ENCODE measurements around the gene BRD3OS. TPM values are rescaled to one million over a fixed set of nuclear protein-coding genes. Genes with fewer than 3 reads are reported as not detected.

The BRD3OS gene
- total and polyA plus RNA-seq, 2 of the 13 experiments (the other 11 are each of a cell fraction or from before 2014, with no cell fraction given): 4.9 to 5.7 TPM

DNA sequence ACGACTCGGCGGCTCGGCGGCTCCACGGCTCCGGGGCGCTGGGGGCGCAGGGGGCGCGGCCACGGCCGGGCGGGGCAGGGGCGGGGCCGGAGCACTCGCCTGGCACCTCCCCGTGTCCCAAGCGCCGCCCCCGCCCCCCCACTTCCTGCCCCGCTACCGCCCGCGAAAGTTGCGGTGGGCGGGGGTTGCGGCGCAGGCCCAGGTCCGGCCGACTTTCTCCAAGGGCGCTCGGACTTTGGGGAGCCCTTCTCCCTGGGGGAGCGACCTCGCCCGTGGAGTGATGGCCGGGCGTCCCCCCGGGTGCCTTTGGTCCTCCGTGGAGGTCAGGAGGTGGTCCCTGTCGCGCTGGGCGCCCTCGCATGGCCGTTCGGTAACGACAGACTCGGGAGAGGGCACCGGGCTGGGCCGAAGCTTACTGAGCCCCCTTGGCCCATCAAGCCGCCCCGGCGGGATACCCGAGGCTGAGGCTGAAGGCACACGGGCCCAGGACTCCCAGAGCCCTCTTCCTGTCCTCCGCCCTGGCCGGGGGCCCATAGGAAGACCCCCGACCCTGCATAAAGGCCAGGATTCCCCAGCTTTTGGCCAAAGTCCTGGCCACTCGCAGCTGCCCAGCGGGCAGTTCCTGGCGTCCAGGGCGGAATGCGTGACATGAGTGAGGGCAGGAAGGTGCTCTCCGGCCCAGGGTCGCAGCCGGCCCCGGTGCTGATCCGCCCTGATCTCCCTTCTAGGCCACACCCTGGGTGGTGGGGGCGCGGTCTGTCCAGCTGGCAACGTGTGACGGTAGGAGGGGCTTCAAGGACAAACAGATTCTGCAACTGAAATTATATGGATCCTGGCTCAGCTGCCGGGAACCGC, 32.3 kb upstream of the BRD3OS start (continued):
- TF ChIP-seq PHB2 (IDR thresholded peaks at IDR 0.05; ENCODE audit: partially characterized antibody) (no peak), ZNF17 (CRISPR knock-in tag; IDR thresholded peaks at IDR 0.05) (no peak), ZSCAN31 (CRISPR knock-in tag; IDR thresholded peaks at IDR 0.05; ENCODE audit: low read depth) (peak; percentile 30; the same call in 1 of the 2 replicates), HNRNPL (IDR thresholded peaks at IDR 0.05; ENCODE audit: low read depth, low read length) (peak; percentile 76), ZMYM4 (CRISPR knock-in tag; IDR thresholded peaks at IDR 0.05) (peak; percentile 58; the same call in 1 of the 2 replicates), KMT2A (CRISPR knock-in tag; IDR thresholded peaks at IDR 0.05) (no peak), ZNF12 (CRISPR knock-in tag; IDR thresholded peaks at IDR 0.05) (no peak), ZNF224 (CRISPR knock-in tag; IDR thresholded peaks at IDR 0.05) (0 out of 2 replicates have a peak, but pooled peaks have one; percentile 27), GATA4 (IDR thresholded peaks at IDR 0.05; ENCODE audit: borderline replicate concordance, low read depth) (no peak), JDP2 (CRISPR knock-in tag; IDR thresholded peaks at IDR 0.05; ENCODE audit: borderline replicate concordance) (no peak), SATB2 (CRISPR knock-in tag; IDR thresholded peaks at IDR 0.05) (no peak), ESRRA (CRISPR knock-in tag; IDR thresholded peaks at IDR 0.05; ENCODE audit: low read depth) (peak; percentile 40), NFATC3 (CRISPR knock-in tag; IDR thresholded peaks at IDR 0.05) (peak; percentile 47; the same call in 1 of the 2 replicates), FOXC1 (CRISPR knock-in tag; IDR thresholded peaks at IDR 0.05; ENCODE audit: borderline replicate concordance) (peak; percentile 88; the same call in 1 of the 2 replicates)
- TF ChIP-seq, protein P1, sequence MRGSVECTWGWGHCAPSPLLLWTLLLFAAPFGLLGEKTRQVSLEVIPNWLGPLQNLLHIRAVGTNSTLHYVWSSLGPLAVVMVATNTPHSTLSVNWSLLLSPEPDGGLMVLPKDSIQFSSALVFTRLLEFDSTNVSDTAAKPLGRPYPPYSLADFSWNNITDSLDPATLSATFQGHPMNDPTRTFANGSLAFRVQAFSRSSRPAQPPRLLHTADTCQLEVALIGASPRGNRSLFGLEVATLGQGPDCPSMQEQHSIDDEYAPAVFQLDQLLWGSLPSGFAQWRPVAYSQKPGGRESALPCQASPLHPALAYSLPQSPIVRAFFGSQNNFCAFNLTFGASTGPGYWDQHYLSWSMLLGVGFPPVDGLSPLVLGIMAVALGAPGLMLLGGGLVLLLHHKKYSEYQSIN (CRISPR knock-in tag; IDR thresholded peaks at IDR 0.05; ENCODE audit: borderline replicate concordance): no peak
- TF ChIP-seq, protein P2, sequence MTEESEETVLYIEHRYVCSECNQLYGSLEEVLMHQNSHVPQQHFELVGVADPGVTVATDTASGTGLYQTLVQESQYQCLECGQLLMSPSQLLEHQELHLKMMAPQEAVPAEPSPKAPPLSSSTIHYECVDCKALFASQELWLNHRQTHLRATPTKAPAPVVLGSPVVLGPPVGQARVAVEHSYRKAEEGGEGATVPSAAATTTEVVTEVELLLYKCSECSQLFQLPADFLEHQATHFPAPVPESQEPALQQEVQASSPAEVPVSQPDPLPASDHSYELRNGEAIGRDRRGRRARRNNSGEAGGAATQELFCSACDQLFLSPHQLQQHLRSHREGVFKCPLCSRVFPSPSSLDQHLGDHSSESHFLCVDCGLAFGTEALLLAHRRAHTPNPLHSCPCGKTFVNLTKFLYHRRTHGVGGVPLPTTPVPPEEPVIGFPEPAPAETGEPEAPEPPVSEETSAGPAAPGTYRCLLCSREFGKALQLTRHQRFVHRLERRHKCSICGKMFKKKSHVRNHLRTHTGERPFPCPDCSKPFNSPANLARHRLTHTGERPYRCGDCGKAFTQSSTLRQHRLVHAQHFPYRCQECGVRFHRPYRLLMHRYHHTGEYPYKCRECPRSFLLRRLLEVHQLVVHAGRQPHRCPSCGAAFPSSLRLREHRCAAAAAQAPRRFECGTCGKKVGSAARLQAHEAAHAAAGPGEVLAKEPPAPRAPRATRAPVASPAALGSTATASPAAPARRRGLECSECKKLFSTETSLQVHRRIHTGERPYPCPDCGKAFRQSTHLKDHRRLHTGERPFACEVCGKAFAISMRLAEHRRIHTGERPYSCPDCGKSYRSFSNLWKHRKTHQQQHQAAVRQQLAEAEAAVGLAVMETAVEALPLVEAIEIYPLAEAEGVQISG (CRISPR knock-in tag; IDR thresholded peaks at IDR 0.05): no peak
- TF ChIP-seq, protein P3, sequence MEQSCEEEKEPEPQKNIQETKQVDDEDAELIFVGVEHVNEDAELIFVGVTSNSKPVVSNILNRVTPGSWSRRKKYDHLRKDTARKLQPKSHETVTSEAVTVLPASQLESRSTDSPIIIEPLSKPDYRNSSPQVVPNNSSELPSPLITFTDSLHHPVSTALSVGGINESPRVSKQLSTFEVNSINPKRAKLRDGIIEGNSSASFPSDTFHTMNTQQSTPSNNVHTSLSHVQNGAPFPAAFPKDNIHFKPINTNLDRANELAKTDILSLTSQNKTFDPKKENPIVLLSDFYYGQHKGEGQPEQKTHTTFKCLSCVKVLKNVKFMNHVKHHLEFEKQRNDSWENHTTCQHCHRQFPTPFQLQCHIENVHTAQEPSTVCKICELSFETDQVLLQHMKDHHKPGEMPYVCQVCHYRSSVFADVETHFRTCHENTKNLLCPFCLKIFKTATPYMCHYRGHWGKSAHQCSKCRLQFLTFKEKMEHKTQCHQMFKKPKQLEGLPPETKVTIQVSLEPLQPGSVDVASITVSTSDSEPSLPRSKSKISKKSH (CRISPR knock-in tag; IDR thresholded peaks at IDR 0.05; ENCODE audit: borderline replicate concordance): peak; percentile 59; the same call in 1 of the 2 replicates
- TF ChIP-seq, protein P4, sequence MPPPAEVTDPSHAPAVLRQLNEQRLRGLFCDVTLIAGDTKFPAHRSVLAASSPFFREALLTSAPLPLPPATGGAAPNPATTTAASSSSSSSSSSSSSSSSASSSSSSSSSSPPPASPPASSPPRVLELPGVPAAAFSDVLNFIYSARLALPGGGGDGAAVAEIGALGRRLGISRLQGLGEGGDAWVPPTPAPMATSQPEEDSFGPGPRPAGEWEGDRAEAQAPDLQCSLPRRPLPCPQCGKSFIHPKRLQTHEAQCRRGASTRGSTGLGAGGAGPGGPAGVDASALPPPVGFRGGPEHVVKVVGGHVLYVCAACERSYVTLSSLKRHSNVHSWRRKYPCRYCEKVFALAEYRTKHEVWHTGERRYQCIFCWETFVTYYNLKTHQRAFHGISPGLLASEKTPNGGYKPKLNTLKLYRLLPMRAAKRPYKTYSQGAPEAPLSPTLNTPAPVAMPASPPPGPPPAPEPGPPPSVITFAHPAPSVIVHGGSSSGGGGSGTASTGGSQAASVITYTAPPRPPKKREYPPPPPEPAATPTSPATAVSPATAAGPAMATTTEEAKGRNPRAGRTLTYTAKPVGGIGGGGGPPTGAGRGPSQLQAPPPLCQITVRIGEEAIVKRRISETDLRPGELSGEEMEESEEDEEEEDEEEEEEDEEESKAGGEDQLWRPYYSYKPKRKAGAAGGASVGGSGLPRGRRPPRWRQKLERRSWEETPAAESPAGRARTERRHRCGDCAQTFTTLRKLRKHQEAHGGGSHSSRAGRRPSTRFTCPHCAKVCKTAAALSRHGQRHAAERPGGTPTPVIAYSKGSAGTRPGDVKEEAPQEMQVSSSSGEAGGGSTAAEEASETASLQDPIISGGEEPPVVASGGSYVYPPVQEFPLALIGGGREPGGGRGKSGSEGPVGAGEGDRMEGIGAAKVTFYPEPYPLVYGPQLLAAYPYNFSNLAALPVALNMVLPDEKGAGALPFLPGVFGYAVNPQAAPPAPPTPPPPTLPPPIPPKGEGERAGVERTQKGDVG (CRISPR knock-in tag; IDR thresholded peaks at IDR 0.05; ENCODE audit: borderline replicate concordance): 0 out of 2 replicates have a peak, but pooled peaks have one; percentile 60
- TF ChIP-seq, protein P5, sequence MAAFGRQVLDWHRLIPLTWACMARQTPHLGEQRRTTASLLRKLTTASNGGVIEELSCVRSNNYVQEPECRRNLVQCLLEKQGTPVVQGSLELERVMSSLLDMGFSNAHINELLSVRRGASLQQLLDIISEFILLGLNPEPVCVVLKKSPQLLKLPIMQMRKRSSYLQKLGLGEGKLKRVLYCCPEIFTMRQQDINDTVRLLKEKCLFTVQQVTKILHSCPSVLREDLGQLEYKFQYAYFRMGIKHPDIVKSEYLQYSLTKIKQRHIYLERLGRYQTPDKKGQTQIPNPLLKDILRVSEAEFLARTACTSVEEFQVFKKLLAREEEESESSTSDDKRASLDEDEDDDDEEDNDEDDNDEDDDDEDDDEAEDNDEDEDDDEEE (CRISPR knock-in tag; IDR thresholded peaks at IDR 0.05): peak; percentile 87; the same call in 1 of the 2 replicates
